Spleen (tissue), 7 donors: ENCODE data around the gene C1QTNF12.

Experiments
- POLR2A ChIP-seq, 3 donors: fragments of 450-650 bp; IDR thresholded peaks; one replicate each; pipeline ENCODE4 v1.5.1; 2017; ENCODE audit warnings: antibody characterized with exemption in 3 of 3, mild to moderate bottlenecking in 1 of 3
- POLR2AphosphoS5 ChIP-seq, 3 donors: sonication (generic); formaldehyde crosslinking; IDR thresholded peaks; one replicate each; pipeline ENCODE4 v1.5.1; 2017; ENCODE audit warnings: antibody characterized with exemption in 3 of 3
- TF ChIP-seq, protein P1 (sequence below), 11 experiments: fragments of 200-600 bp in 7 of 11; fragments of 450-650 bp in 4 of 11; sonication (generic) in 4 of 11; IDR thresholded peaks in 8 of 11; conservative IDR thresholded peaks in 3 of 11; 1 replicate in 7 of 11; 2 replicates in 4 of 11; pipeline versions ENCODE4 v1.4.0 to v1.8.0; 2016 to 2021; ENCODE audit warnings: antibody characterized with exemption in 11 of 11, inconsistent platforms in 4 of 11, mild to moderate bottlenecking in 1 of 11
- donor health status: DM: no; HTN: no; CAD: no; lungs with moderate emphysema.
- donor health status: DM: no; HTN: no; CAD: no.
- donor health status: DM: no; HTN: no; CAD: no.

DNA sequence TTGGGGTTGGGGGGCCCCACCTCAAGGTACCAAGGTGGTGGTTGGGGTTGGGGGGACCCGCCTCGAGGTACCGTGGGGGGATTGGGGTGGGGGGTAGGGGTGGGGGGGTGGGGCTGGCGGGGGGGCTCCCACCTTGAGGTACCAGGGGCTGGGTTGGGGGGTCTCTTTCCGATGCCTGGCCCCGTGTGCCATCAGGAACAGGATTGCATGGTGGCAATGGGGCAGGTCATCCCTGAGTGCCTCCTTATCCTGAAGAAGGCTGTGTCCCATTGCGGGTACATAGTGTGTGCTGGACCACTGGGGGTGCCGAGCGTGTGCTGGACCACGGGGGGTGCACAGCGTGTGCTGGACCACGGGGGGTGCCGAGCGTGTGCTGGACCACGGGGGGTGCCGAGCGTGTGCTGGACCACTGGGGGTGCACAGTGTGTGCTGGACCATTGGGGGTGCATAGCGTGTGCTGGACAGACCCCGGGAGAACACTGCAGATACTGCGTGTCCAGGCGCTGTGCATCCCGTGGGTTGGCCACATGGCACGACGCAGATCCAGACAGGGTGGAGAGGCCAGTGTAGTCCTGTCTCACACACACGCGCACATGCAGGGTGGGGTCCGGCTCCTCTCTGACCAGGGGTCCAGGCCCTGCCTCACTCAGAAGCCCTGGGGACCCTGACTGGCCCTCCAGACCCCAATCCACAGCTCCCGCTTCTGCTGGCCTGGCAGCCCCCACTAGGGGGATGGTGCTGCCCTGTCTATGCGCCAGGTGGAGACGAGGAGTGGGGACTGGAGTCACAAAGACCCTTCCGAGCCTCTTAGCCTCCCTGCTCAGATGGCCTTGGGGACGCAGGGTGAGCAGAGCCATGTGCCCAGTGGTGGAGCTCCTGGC, 37.9 kb upstream of the C1QTNF12 start:
- TF ChIP-seq, protein P1, sequence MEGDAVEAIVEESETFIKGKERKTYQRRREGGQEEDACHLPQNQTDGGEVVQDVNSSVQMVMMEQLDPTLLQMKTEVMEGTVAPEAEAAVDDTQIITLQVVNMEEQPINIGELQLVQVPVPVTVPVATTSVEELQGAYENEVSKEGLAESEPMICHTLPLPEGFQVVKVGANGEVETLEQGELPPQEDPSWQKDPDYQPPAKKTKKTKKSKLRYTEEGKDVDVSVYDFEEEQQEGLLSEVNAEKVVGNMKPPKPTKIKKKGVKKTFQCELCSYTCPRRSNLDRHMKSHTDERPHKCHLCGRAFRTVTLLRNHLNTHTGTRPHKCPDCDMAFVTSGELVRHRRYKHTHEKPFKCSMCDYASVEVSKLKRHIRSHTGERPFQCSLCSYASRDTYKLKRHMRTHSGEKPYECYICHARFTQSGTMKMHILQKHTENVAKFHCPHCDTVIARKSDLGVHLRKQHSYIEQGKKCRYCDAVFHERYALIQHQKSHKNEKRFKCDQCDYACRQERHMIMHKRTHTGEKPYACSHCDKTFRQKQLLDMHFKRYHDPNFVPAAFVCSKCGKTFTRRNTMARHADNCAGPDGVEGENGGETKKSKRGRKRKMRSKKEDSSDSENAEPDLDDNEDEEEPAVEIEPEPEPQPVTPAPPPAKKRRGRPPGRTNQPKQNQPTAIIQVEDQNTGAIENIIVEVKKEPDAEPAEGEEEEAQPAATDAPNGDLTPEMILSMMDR (IDR thresholded peaks at IDR 0.05 in 8 of 11, conservative IDR thresholded peaks at IDR 0.05 in 3 of 11), result no peak
- TF ChIP-seq POLR2A (IDR thresholded peaks at IDR 0.05), result no peak
- TF ChIP-seq POLR2AphosphoS5 (IDR thresholded peaks at IDR 0.05), result no peak
